Esophagus muscularis mucosa (tissue), 4 donors: ENCODE results near the gene GFPT1.
"Not testable (repeated sequence)": the region's sequence is repeated elsewhere in the genome, so short reads cannot be mapped to it uniquely, and the experiment has no call there.

ENCODE experiments used
- CTCF ChIP-seq, 3 experiments: fragments of 200-600 bp in 2 of 3; fragments of 450-650 bp in 1 of 3; sonication (generic) in 2 of 3; IDR thresholded peaks; one replicate each; pipeline ENCODE4 v1.5.1; 2017 to 2019; ENCODE audit warnings: antibody characterized with exemption in 3 of 3, mild to moderate bottlenecking in 2 of 3, moderate library complexity in 1 of 3
- EP300 ChIP-seq: sonication (generic); formaldehyde crosslinking; IDR thresholded peaks from one replicate; pipeline ENCODE4 v1.6.1; 2017; ENCODE audit warnings: antibody characterized with exemption
- POLR2A ChIP-seq: fragments of 450-650 bp; IDR thresholded peaks from one replicate; pipeline ENCODE4 v1.6.1; 2017; ENCODE audit warnings: antibody characterized with exemption, moderate library complexity, mild to moderate bottlenecking, low read depth
- POLR2AphosphoS5 ChIP-seq, 2 donors: sonication (generic); formaldehyde crosslinking; IDR thresholded peaks; one replicate each; pipeline ENCODE4 v1.6.1; 2017; ENCODE audit warnings: antibody characterized with exemption in 2 of 2

GRCh38 chr2:69354976-69355375 is 32.1 kb downstream of the GFPT1 start:
- not testable (repeated sequence) for TF ChIP-seq CTCF (IDR thresholded peaks at IDR 0.05); POLR2A; POLR2AphosphoS5 (IDR thresholded peaks at IDR 0.05); EP300
